Adrenal gland (tissue), 5 donors: Measurements from ENCODE around the gene CHST11.

Source experiments
- CTCF ChIP-seq, 6 experiments: fragments of 450-650 bp in 4 of 6; fragments of 200-600 bp in 2 of 6; sonication (generic) in 1 of 6; IDR thresholded peaks; 1 replicate in 5 of 6; 2 replicates in 1 of 6; pipeline versions ENCODE4 v1.5.1 to v1.8.0; 2016 to 2021; ENCODE audit warnings: antibody characterized with exemption in 6 of 6, mild to moderate bottlenecking in 2 of 6, moderate library complexity in 1 of 6
- POLR2A ChIP-seq, 2 donors: fragments of 450-650 bp; IDR thresholded peaks; one replicate each; pipeline ENCODE4 v1.6.1; 2017; ENCODE audit warnings: antibody characterized with exemption in 2 of 2, mild to moderate bottlenecking in 2 of 2, moderate library complexity in 1 of 2
- donor health status: DM: no; HTN: no; CAD: no.

GRCh38 chr12:104423273-104423672, 33.5 kb upstream of the CHST11 start:
- no peak for TF ChIP-seq CTCF (IDR thresholded peaks at IDR 0.05)
- no peak for TF ChIP-seq POLR2A (IDR thresholded peaks at IDR 0.05)
